SIG-M5 treated with dmso at 0.1 percent for 504 hours (cell line): ENCODE data around the gene CYB5R4.

Experiments used
- DNase-seq: peaks from one replicate; lab custom pipeline; 2025; ENCODE audit not compliant: unreplicated experiment; lab: John Stamatoyannopoulos, UW

The CYB5R4 gene

GRCh38 chr6:83976871-83977270, 117.4 kb downstream of the CYB5R4 start:
- DNase-seq: no peak

GRCh38 chr6:83978324-83978734, 118.8 kb downstream of the CYB5R4 start:
- DNase-seq: no peak

GRCh38 chr6:83978997-83979396, 119.5 kb downstream of the CYB5R4 start:
- no peak for DNase-seq

- no peak for DNase-seq
These were observed 124.9 kb downstream of the CYB5R4 start for GRCh38 chr6:83984411-83984810.

GRCh38 chr6:83985308-83985713, 125.8 kb downstream of the CYB5R4 start:
- no peak for DNase-seq

- no peak for DNase-seq
These were observed 126.2 kb downstream of the CYB5R4 start for GRCh38 chr6:83985715-83986114.

GRCh38 chr6:83998021-83998584, 138.6 kb downstream of the CYB5R4 start:
- DNase-seq: no peak

- DNase-seq: no peak
These were observed 141.6 kb downstream of the CYB5R4 start for GRCh38 chr6:84001119-84001518.

GRCh38 chr6:84002226-84002625, 142.7 kb downstream of the CYB5R4 start:
- DNase-seq: no peak

- DNase-seq: no peak
These were observed 143.6 kb downstream of the CYB5R4 start for GRCh38 chr6:84003131-84003530.

GRCh38 chr6:84003654-84004053, 144.2 kb downstream of the CYB5R4 start:
- DNase-seq: no peak

- peak; percentile 8 for DNase-seq
These were observed 148.4 kb downstream of the CYB5R4 start for GRCh38 chr6:84007871-84008270.

GRCh38 chr6:84013354-84013753, 153.9 kb downstream of the CYB5R4 start:
- no peak for DNase-seq

- no peak for DNase-seq
These were observed 154.4 kb downstream of the CYB5R4 start for GRCh38 chr6:84013931-84014330.

GRCh38 chr6:84016029-84016428, 156.5 kb downstream of the CYB5R4 start:
- no peak for DNase-seq
